Fibroblast of skin of left biceps (primary cell): ENCODE measurements around the gene PDGFRA.

Experiments
- DNase-seq, 2 experiments: peaks; one replicate each; pipeline ENCODE4 v3.0.0-alpha.2; 2013; ENCODE audit warnings: low read depth in 2 of 2

The PDGFRA gene

DNA sequence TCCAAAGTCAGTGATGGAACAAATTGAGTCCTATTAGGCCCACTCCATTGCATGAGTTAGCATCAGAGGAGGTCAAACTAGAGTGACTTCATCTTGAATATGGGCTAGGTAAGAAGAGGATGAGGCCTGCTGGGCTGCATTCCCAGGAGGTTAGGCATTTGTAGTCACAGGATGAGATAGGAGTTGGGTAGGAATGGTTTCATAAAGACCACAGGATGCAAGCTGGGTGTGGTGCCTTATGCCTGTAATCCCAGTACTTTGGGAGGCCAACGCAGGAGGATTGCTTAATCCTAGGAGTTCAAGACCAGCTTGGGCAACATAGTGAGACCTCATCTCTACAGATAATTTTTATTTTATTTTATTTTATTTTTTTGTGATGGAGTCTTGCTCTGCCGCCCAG, 26.8 kb downstream of the PDGFRA start:
- no peak for DNase-seq

DNA sequence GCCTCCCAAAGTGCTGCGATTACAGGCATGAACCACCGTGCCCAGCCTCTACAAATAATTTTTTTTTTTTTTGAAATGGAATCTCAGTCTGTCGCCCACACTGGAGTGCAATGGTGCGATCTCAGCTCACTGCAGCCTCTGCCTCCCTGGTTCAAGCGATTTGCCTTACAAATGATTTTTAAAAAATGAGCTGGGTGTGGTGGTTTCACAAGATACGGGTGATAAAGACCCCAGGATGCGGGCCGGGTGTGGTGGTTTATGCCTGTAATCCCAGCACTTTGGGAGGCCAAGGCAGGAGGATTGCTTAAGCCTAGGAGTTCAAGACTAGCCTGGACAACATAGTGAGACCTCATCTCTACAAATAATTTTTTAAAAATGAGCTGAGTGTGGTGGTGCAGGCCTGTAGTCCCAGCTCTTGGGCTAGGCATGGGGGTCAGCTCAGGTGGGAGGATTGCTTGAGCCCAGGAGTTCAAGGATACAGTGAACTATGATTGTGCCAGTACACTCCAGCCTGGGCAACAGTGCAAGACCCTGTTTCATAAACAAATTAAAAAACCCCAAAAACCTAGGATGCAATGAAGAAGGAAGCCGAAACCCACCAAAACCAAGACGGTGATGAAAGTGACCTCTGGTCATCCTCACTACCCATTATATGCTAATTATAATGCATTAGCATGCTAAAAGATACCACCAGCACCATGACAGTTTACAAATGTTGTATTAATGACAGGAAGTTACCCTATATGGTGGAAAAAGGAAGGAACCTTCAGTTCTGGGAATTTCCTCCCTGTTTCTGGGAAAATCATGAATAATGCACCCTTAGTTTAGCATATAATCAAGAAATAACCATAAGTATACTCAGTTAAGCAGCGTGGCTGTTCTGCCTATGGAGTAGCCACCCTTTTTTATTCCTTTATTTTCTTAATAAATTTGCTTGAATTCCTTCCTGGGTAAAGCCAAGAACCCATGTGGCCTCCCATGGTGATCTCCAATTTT, 27.7 kb downstream of the PDGFRA start:
- DNase-seq = no peak

- no peak for DNase-seq
Observed at GRCh38 chr4:54265366-54265765, 36.3 kb downstream of the PDGFRA start.

DNA sequence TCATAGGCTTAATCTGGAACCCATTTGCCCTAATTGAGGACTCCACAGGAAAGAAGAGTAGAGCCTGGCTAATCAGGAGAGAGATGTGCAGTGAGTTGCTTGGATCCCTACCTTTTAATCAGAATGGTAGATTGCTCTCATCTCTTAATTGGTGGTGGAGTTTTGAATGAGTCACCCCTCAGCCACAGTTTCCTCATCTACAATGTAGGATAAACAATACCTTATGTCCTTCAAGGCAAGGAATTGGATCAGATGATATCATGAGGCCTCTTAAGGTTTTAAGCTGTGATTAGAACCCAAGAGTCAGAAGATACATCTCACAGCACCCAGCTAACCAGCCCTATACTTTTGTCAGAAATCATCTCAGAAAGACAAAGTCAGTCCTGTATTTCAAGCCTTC, 39.1 kb downstream of the PDGFRA start:
- peak; percentile 28 to 33 for DNase-seq

DNA sequence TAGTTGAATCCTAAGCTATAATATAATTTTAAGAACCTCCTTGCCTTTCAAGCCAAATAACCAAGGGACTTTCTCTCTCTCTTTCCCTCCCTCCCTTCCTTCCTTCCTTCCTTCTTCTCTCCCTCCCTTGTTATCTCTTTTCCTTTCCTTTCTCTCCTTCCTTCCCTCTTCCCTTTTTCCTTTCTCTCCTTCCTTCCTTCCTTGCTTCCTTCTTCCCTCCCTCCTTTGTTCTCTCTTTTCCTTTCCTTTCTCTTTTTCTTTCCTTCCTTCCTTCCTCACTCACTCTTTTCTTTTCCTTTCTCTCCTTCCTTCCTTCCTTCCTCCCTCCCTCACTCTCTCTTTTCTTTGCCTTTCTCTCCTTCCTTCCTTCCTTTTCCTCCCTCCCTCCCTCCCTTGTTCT, 42.4 kb downstream of the PDGFRA start:
- no peak for DNase-seq

- no peak for DNase-seq
Observed at GRCh38 chr4:54272051-54272450, 43.0 kb downstream of the PDGFRA start.

DNA sequence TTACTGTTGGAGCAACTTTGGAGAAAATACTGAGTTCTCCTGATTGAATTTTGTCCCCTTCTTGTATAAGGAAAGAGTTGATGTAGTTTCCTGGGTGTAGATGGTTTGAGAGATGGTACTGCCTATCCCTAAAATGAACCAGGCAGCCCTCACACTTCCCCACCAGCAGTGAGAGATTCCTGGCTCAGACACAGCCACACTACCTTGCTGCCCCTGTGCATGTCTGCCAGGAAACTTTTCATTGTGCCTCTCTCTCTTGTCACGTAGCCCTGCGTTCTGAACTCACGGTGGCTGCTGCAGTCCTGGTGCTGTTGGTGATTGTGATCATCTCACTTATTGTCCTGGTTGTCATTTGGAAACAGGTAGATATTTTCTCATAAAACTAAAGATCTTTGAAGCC, 45.2 kb downstream of the PDGFRA start:
- DNase-seq = no peak

DNA sequence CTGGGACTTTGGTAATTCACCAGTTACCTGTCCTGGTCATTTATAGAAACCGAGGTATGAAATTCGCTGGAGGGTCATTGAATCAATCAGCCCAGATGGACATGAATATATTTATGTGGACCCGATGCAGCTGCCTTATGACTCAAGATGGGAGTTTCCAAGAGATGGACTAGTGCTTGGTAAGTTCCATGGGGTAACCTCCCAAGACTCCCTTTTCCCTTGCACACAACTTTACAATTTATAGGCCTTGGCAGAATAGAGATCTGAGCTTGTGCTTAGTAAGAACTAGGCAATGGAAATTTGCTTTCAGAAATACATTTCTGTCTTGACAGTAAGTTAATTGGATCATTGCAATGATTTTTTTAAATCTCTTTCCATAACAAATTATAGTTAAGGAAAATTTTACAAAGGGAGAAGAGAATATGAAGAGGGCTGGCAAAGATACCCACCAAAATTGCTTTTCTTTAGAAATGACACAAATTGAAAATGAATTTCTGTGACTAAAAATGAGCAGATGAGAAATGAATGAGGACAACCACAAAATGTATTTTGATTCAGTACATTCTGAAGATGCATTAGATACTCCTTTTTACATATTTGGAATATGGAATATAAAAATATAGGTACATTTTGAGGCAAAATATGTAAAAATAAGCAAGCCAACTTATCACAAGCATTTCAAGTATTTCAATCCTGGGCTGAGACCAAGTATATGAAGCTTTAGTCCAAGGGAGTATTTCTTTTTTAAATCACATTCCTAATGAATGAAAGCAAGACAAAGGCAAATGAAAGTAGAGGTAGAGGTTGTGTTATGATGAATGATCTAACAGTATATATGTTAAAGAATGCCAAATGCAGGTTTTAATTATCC, 45.9 kb downstream of the PDGFRA start:
- DNase-seq = no peak

DNA sequence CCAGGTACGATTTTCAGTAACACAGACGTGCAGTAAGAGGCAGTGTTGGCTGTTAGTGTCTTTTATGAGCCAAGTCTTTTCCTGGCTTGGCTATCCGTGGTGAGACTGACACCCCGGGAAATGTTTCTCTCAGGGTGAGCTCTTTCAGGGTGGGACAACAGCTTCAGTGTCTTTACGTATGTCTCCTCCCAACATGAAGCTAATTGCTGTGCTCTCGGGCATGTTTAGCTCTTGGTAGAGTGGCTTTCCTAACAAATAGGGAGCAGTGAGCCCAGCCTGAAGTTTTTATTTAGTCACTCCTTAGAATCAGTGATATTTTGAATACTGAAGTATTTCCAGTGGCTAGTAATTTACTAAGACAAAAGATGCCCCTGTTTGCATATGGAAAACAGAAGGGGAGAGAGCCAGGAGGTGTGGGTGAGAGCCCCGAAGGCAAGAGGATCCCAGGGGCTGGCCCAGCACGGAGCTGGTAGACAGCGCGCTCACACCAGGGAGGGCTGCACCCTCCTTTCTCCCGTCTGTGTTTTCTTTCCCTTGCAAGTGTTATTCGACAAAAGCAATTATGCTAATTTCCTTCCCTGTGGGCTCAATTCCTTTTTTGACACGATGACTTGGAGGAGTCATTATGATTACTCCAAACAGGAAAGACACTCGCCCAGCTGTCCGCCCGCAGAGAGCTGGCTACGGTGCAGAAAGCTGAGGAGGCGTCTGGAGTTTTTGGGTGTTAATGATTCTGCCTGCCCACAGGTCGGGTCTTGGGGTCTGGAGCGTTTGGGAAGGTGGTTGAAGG, 47.7 kb downstream of the PDGFRA start:
- DNase-seq = no peak

DNA sequence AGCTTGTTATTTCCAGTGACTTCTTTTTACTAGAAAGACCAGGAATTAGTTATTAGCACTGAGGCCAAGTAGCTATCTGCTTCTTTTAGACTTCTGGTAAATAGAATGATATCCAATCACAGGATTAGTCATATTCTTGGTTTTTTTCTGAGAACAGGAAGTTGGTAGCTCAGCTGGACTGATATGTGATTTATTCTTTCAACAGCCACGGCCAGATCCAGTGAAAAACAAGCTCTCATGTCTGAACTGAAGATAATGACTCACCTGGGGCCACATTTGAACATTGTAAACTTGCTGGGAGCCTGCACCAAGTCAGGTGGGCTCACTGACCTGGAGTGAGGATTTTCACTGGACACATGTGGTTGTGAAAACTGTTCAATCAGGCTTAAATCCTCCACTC, 48.6 kb downstream of the PDGFRA start:
- peak; percentile 28 to 33 for DNase-seq

DNA sequence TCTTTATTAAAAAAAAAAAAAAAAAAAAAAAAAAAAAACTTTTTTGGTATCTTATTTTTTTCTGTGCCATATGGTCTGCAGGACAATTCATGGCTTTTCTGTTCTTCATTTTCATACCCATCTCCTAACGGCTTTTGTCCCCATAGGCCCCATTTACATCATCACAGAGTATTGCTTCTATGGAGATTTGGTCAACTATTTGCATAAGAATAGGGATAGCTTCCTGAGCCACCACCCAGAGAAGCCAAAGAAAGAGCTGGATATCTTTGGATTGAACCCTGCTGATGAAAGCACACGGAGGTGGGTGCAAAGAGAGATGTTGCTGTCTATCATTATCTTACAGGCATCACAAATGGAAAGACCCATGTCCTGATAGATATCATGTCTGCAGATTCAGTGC, 49.1 kb downstream of the PDGFRA start:
- DNase-seq = no peak

DNA sequence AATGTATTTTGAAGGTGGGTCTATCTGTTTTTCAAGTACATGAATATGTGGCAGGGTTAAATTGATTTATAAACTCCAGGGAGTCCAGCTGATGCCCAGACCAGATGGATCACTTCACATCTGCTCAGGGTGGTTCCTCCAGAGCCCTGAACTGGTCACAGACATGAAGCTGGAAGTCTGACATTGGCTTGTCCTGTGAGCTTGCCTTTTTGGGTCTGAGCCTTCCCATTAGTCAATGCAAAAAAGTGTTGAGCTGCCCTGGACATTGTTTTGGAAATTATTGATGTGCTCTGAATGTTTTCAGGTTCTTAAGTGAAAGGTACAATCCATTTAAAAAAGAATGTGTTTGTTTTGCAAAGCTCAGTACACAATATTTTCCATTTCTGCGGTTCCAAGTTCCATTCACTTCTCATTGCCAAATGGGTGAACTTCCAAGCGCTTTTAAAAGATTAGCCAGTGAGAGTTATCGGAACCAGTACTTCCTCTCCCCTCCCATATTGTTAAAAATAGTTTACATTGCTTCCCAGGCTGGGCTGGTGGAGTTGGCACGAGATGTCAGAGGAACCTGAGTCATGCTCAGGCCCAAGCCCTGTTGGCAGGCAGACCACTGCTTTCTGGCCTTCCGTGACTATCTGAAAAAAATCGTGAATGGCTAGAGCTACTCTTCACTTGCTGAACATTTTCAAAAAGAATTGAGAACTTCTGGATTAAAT, 52.1 kb downstream of the PDGFRA start:
- peak; percentile 32 to 42 for DNase-seq

DNA sequence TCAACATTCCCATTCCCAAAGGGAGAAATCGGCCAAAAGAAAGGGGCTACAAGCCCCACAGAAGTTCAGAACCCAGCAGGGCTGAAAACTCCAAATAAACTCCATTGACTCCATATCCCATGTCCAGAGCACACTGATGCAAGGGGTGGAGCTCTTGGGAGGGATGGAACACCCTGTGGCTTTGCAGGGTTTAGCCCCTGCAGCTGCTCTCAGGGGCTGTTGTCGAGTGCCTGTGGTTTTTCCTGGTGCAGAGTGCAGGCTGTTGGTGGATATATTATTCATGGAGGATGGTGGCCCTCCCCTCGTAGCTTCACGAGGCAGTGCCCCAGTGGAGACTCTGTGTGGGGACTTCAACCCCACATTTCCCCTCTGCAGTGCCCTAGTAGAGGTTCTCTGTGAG, 53.7 kb downstream of the PDGFRA start:
- DNase-seq = no peak

DNA sequence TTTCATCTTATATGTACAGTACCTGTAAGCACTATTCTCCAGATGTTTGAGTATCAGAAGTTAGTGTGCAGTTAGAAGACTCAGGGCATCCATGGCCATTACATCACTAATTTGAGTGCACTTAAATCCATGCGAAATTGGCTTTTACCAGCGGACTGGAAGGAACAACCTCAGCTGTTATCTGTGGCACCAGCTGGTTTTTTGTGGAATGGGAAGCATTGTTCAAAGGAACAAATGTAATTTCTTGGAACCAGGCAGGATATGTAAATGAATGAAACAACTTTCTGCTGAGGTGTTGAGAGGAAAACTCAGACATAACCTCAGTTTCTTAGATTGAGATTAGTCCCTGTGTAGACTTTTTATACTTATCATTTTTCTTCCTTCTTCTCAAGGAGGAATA, 60.2 kb downstream of the PDGFRA start:
- DNase-seq = no peak

DNA sequence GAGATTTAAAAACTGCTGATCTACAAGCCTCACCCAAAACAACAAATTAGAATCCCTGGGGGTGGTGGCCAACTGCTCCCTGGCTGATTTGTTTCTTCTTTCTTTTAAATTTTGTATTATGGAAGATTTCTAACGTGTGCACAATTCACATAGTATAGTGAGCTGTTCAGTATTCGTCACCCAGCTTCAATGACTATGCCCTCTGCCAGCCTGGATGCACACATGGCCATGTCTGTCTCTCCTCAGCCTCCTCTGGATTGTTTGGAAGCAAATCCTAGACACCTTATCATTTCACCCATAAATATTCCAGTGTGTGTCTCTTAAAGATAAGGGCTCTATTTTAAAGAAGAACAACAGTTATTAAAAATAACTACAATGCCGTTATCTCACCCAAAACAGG, 61.9 kb downstream of the PDGFRA start:
- DNase-seq = no peak

GRCh38 chr4:54296548-54297203, 67.6 kb downstream of the PDGFRA start:
- DNase-seq = no peak

- DNase-seq = no peak
Observed at GRCh38 chr4:54308110-54308509, 79.0 kb downstream of the PDGFRA start.

GRCh38 chr4:54315561-54316538, 86.8 kb downstream of the PDGFRA start:
- DNase-seq = no peak

GRCh38 chr4:54317690-54318089, 88.6 kb downstream of the PDGFRA start:
- no peak for DNase-seq
